Psoas muscle (tissue), 8 donors: Measurements from ENCODE around the gene ATE1. TPM values are rescaled to one million over a fixed set of nuclear protein-coding genes. Genes with fewer than 3 reads are reported as not detected.
A peak's percentile ranks its signal among the peaks of the same experiment; 100 is the strongest.

ENCODE experiments used
- ATAC-seq, 4 donors: fragments of 200-7000 bp; cut with Tn5 transposase; one replicate each; pipeline ENCODE4 v1.9.1; 2020; ENCODE audit warnings: moderate library complexity in 3 of 4, mild to moderate bottlenecking in 2 of 4
- DNase-seq, 2 donors: peaks; one replicate each; pipeline ENCODE4 v3.0.0-alpha.2; 2020
- H3K27ac ChIP-seq: fragments of 200-600 bp; one replicate; pipeline ENCODE4 v1.8.0; 2022
- H3K27me3 ChIP-seq, 3 donors: fragments of 200-600 bp in 1 of 3; one replicate each; pipeline versions ENCODE4 v1.6.1 to v1.8.0; 2013 to 2022; ENCODE audit warnings: low read length in 2 of 3, mild to moderate bottlenecking in 2 of 3, moderate library complexity in 1 of 3; ENCODE audit not compliant: insufficient read depth in 3 of 3
- H3K36me3 ChIP-seq, 2 donors: fragments of 200-600 bp in 1 of 2; one replicate each; pipeline versions ENCODE4 v1.6.1 to v1.8.0; 2013 to 2022; ENCODE audit warnings: low read depth in 1 of 2, mild to moderate bottlenecking in 1 of 2, moderate library complexity in 1 of 2; ENCODE audit not compliant: insufficient read depth in 1 of 2
- H3K4me1 ChIP-seq: fragments of 200-600 bp; one replicate; pipeline ENCODE4 v1.8.0; 2022
- H3K4me3 ChIP-seq: fragments of 200-600 bp; one replicate; pipeline ENCODE4 v1.8.0; 2022; ENCODE audit warnings: mild to moderate bottlenecking
- H3K9me3 ChIP-seq: fragments of 200-600 bp; one replicate; pipeline ENCODE4 v1.8.0; 2022
- CTCF ChIP-seq: fragments of 200-600 bp; IDR thresholded peaks from one replicate; pipeline ENCODE4 v1.8.0; 2022; ENCODE audit warnings: antibody characterized with exemption
- WGBS, 3 donors: extraction: QIAGEN DNeasy Blood & Tissue Kit; methylation state at CpG; one replicate each; pipeline versions ENCODE4 v1.1.6 to v1.1.7; 2013; 5-methylcytosine and 5-hydroxymethylcytosine counted together
- intact Hi-C, 2 donors: fragments of 100-400 bp; cut with DNase I; formaldehyde crosslinking; loops; one replicate each; pipeline versions ENCODE4 v1.11.0 to v1.14.2; 2022
- polyA plus RNA-seq, 3 donors: library from polyadenylated mRNA; stranded (reverse); fragments of 200-250 nt; gene quantifications; one replicate each; pipeline ENCODE4 v1.2.3, GENCODE V29; 2013
- total RNA-seq, 4 donors: library from RNA; stranded (reverse); fragmentation: NEBNext Ultra II Directional in 2 of 4; extraction: Animal tissue kit (Norgen Biotek cat#: 25700) in 2 of 4; gene quantifications; one replicate each; pipeline versions ENCODE4 v1.2.1 to v1.2.4, GENCODE V29; 2021 to 2023
- donor health status: healthy with polysubstance abuse.
- donor health status: DM: no; HTN: no; CAD: no; lungs with moderate emphysema.
- donor health status: Bipolar disorder and iron deficiency.
- donor health status: healthy.
- donor health status: DM: yes; HTN: yes; CAD: no.
- donor health status: DM: no; HTN: no; CAD: no.
- donor health status: DM: no; HTN: no; CAD: no.
- donor health status: DM: yes; HTN: yes; CAD: no.

The ATE1 gene
- total and polyA plus RNA-seq, 7 donors = 11.6 to 36.9 (median 28.4) TPM

GRCh38 chr10:121900443-121901174 is 27.2 kb downstream of the ATE1 start:
- peak; percentile 51 to 84 (median 74) for ATAC-seq
- TF ChIP-seq CTCF = peak; percentile 67
- 46 to 49% (median 49%) methylated on average over 10 of the region's 10 CpGs for WGBS, 3 donors
- intact Hi-C loops = loop anchor here in 1 of 2 donors (10.0 kb wide), 1 partner anchor 956 kb away; no protein-coding TSS in a partner anchor
- H3K27ac ChIP-seq = no peak overlapping the region
- no peaks in the 10 kb centered on the region for H3K4me1 ChIP-seq
- peaks cover 4 to 61% of the 10 kb centered on the region in 2 donors for H3K36me3 ChIP-seq
- no peaks in the 10 kb centered on the region for H3K9me3 ChIP-seq
- H3K4me3 ChIP-seq = no peak overlapping the region
- H3K27me3 ChIP-seq = no peaks in the 10 kb centered on the region
- no peak for DNase-seq

- ATAC-seq (no peak), DNase-seq (no peak)
- Histone ChIP-seq H3K4me3 (no peak overlapping the region), H3K36me3 (peaks cover 6 to 60% of the 10 kb centered on the region in 2 donors), H3K9me3 (no peaks in the 10 kb centered on the region), H3K27ac (no peak overlapping the region), H3K27me3 (no peaks in the 10 kb centered on the region), H3K4me1 (no peaks in the 10 kb centered on the region)
- WGBS, 3 donors = 79 to 93% (median 81%) methylated on average over 4 of the region's 4 CpGs
- TF ChIP-seq CTCF = no peak
- intact Hi-C loops = loop anchor here in 1 of 2 donors (10.0 kb wide), 1 partner anchor 955 kb away; no protein-coding TSS in a partner anchor
Measured at GRCh38 chr10:121899727-121900126, 28.1 kb downstream of the ATE1 start.

GRCh38 chr10:121891103-121891502 is 36.7 kb downstream of the ATE1 start:
- H3K9me3 ChIP-seq = no peaks in the 10 kb centered on the region
- WGBS, 3 donors = 74 to 81% (median 80%) methylated on average over 5 of the region's 5 CpGs
- peaks cover 3 to 59% of the 10 kb centered on the region in 2 donors for H3K36me3 ChIP-seq
- DNase-seq (no peak), ATAC-seq (no peak)
- H3K27ac ChIP-seq = no peak overlapping the region
- no peak for TF ChIP-seq CTCF
- no peak overlapping the region for H3K4me3 ChIP-seq
- intact Hi-C loops = no loop called here
- no peaks in the 10 kb centered on the region for H3K4me1 ChIP-seq
- no peaks in the 10 kb centered on the region for H3K27me3 ChIP-seq

GRCh38 chr10:121889212-121889611 is 38.6 kb downstream of the ATE1 start:
- no peak for ATAC-seq
- H3K36me3 ChIP-seq = peaks cover 0 to 51% of the 10 kb centered on the region in 2 donors
- intact Hi-C loops = loop anchor here in 1 of 2 donors (5.0 to 10.0 kb wide), 2 partner anchors 154 to 942 kb away; no protein-coding TSS in a partner anchor

More at GRCh38 chr10:121889212-121889611, 38.6 kb downstream of the ATE1 start:
- 70 to 93% (median 76%) methylated on average over 5 of the region's 5 CpGs for WGBS, 3 donors
- TF ChIP-seq CTCF = no peak
- Histone ChIP-seq H3K27ac (no peak overlapping the region), H3K9me3 (no peaks in the 10 kb centered on the region), H3K27me3 (no peaks in the 10 kb centered on the region), H3K4me3 (no peak overlapping the region), H3K4me1 (no peaks in the 10 kb centered on the region)
- DNase-seq = no peak
